PC-9 (cell line): ENCODE measurements around the gene B3GALT6.

Source experiments
- EZH2 ChIP-seq: fragments of 200-600 bp; sonication (generic); IDR thresholded peaks from 2 replicates; pipeline ENCODE4 v1.8.0; 2017; ENCODE audit warnings: antibody characterized with exemption, low read depth
- TF ChIP-seq, protein P1 (sequence below): fragments of 200-600 bp; sonication (generic); conservative IDR thresholded peaks from 2 replicates; pipeline ENCODE4 v1.6.1; 2017; ENCODE audit warnings: mixed run types, antibody characterized with exemption, mild to moderate bottlenecking, moderate library complexity

DNA sequence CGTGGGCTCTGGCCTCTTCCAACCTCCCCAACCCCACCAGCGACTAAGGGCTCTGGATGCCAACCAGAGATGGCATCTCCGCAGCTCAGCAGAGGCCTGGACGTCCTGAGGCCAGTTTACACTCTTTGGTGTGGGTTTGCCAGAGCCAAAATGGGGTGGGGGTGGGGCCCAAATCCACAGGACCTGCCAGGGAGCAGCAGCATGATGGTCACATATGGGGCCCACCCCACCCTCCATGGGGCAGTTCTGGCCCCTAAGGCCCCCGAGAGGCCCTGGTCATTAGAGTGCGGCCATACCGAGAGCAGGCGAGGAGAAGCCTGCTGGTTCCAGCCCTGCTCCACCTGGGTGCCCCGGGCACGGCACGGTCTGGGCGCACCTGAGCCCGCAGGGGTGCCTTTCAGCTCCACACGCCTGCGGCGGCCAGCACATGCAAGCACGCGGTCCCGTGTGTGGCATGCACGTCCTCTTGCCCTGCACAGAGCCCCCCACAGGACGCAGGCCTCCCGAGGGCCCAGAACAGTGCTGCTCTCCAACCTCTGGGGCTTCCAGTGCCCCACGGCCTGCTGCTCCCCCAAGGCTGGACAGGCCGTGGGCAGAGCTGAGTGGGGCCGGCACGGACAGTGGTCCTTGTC, 9.7 kb downstream of the B3GALT6 start:
- TF ChIP-seq, protein P1, sequence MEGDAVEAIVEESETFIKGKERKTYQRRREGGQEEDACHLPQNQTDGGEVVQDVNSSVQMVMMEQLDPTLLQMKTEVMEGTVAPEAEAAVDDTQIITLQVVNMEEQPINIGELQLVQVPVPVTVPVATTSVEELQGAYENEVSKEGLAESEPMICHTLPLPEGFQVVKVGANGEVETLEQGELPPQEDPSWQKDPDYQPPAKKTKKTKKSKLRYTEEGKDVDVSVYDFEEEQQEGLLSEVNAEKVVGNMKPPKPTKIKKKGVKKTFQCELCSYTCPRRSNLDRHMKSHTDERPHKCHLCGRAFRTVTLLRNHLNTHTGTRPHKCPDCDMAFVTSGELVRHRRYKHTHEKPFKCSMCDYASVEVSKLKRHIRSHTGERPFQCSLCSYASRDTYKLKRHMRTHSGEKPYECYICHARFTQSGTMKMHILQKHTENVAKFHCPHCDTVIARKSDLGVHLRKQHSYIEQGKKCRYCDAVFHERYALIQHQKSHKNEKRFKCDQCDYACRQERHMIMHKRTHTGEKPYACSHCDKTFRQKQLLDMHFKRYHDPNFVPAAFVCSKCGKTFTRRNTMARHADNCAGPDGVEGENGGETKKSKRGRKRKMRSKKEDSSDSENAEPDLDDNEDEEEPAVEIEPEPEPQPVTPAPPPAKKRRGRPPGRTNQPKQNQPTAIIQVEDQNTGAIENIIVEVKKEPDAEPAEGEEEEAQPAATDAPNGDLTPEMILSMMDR = no peak
- TF ChIP-seq EZH2 = no peak
